Endothelial cell of umbilical vein (primary cell): ENCODE data around the gene ATP10B. TPM values are rescaled to one million over a fixed set of nuclear protein-coding genes. Genes with fewer than 3 reads are reported as not detected.

Source experiments
- BruUV-seq: library from RNA; stranded (reverse); fragments of 400-500 nt; replicated peaks from 2 replicates; lab custom pipeline; 2021; lab: Mats Ljungman, UMichigan
- CTCF ChIA-PET: fragments of 300-600, 350-600 bp; sonication (Branson Sonifier 250); formaldehyde crosslinking; loops from one replicate; lab custom pipeline; 2021; ENCODE audit warnings: antibody characterized with exemption, inconsistent platforms; lab: Charles Lee
- POLR2A ChIA-PET: fragments of 300-600, 350-600 bp; sonication (Branson Sonifier 250); formaldehyde crosslinking; loops from one replicate; lab custom pipeline; 2021; ENCODE audit warnings: antibody characterized with exemption, inconsistent platforms; lab: Charles Lee
- DNase-seq: peaks from one replicate; pipeline ENCODE4 v3.0.0-alpha.2; 2011; ENCODE audit warnings: low read depth, low spot score
- FAIRE-seq: peaks from 2 replicates; lab custom pipeline; 2011; peaks lifted over from hg19 to GRCh38; lab: Jason Lieb, UNC
- H2AFZ ChIP-seq: 2 replicates; pipeline ENCODE4 v1.6.0; 2012; ENCODE audit warnings: low read depth, low read length, control low read depth, inconsistent platforms
- H3K27ac ChIP-seq: 2 replicates; pipeline ENCODE4 v1.5.1; 2011; ENCODE audit warnings: low read depth, mild to moderate bottlenecking, control low read depth, low read length, moderate library complexity; ENCODE audit not compliant: insufficient read depth
- H3K27me3 ChIP-seq, 2 experiments: 2 replicates each; pipeline versions ENCODE4 v1.6.0 to v1.6.1; 2011; ENCODE audit warnings: low read length in 2 of 2, mixed read lengths in 1 of 2; ENCODE audit not compliant: control insufficient read depth in 2 of 2, insufficient read depth in 2 of 2
- H3K36me3 ChIP-seq, 2 experiments: 2 replicates in 1 of 2; 3 replicates in 1 of 2; pipeline ENCODE4 v1.5.1; 2011; ENCODE audit warnings: low read length in 2 of 2, mild to moderate bottlenecking in 1 of 2, moderate library complexity in 1 of 2; ENCODE audit not compliant: control insufficient read depth in 2 of 2, insufficient read depth in 2 of 2; ENCODE audit errors: extremely low read depth in 1 of 2
- H3K4me1 ChIP-seq: 3 replicates; pipeline ENCODE4 v1.5.1; 2011; ENCODE audit warnings: mild to moderate bottlenecking, low read length; ENCODE audit not compliant: control insufficient read depth, insufficient read depth; ENCODE audit errors: extremely low read depth
- H3K4me2 ChIP-seq: 2 replicates; pipeline ENCODE4 v1.6.1; 2011; ENCODE audit warnings: low read length, control low read depth, mixed read lengths; ENCODE audit not compliant: insufficient read depth
- H3K4me3 ChIP-seq, 3 experiments: fragments of 200-600 bp in 1 of 3; sonication (generic), shearing (Covaris generic) in 1 of 3; replicated peaks in 1 of 3; 2 replicates each; pipeline ENCODE4 v1.5.1; 2011 to 2016; ENCODE audit warnings: control low read depth in 3 of 3, low read length in 3 of 3, mild to moderate bottlenecking in 2 of 3, inconsistent platforms in 1 of 3, low read depth in 1 of 3, moderate library complexity in 1 of 3; ENCODE audit not compliant: insufficient read depth in 1 of 3
- H3K79me2 ChIP-seq: 2 replicates; pipeline ENCODE4 v1.6.0; 2012; ENCODE audit warnings: low read length, inconsistent platforms; ENCODE audit not compliant: control insufficient read depth, insufficient read depth
- H3K9ac ChIP-seq: replicated peaks from 2 replicates; pipeline ENCODE3; 2011; ENCODE audit warnings: low read length, control low read depth; ENCODE audit not compliant: insufficient read depth; ENCODE audit errors: extremely low read depth
- H3K9me1 ChIP-seq: replicated peaks from 3 replicates; pipeline ENCODE4 v1.6.0; 2011; ENCODE audit warnings: mild to moderate bottlenecking, low read length; ENCODE audit not compliant: control insufficient read depth, insufficient read depth; ENCODE audit errors: extremely low read depth
- H3K9me3 ChIP-seq: replicated peaks from 2 replicates; pipeline ENCODE4 v1.5.1; 2012; ENCODE audit warnings: low read length, inconsistent platforms; ENCODE audit not compliant: control insufficient read depth, insufficient read depth
- H4K20me1 ChIP-seq: replicated peaks from 2 replicates; pipeline ENCODE3; 2011; ENCODE audit warnings: mild to moderate bottlenecking, low read length; ENCODE audit not compliant: control insufficient read depth, insufficient read depth; ENCODE audit errors: extremely low read depth
- EZH2 ChIP-seq: IDR thresholded peaks from 2 replicates; pipeline ENCODE4 v1.6.1; 2012; ENCODE audit warnings: borderline replicate concordance, low read depth, mild to moderate bottlenecking, moderate library complexity, low read length, inconsistent platforms; ENCODE audit not compliant: severe bottlenecking
- FOS ChIP-seq: IDR thresholded peaks from 2 replicates; pipeline ENCODE4 v1.6.1; 2011; ENCODE audit warnings: mild to moderate bottlenecking, low read length, moderate library complexity, borderline replicate concordance; ENCODE audit not compliant: insufficient read depth
- GATA2 ChIP-seq: IDR thresholded peaks from 2 replicates; pipeline ENCODE4 v1.7.0; 2011; ENCODE audit warnings: low read depth, mild to moderate bottlenecking, moderate library complexity, mixed read lengths, low read length; ENCODE audit not compliant: insufficient read length, insufficient read depth
- JUN ChIP-seq: IDR thresholded peaks from 2 replicates; pipeline ENCODE4 v1.6.1; 2011; ENCODE audit warnings: borderline replicate concordance, low read depth; ENCODE audit not compliant: insufficient read length, insufficient read depth
- MAX ChIP-seq: IDR thresholded peaks from 2 replicates; pipeline ENCODE4 v1.6.1; 2011; ENCODE audit not compliant: insufficient read depth, insufficient read length
- MYC ChIP-seq: IDR thresholded peaks from one replicate; pipeline ENCODE4 v1.6.1; 2011; ENCODE audit warnings: mild to moderate bottlenecking, low read depth, low read length
- POLR2A ChIP-seq: IDR thresholded peaks from 2 replicates; pipeline ENCODE4 v1.6.1; 2012; ENCODE audit warnings: low read depth, mild to moderate bottlenecking, control low read depth, low read length
- POLR2AphosphoS5 ChIP-seq: IDR thresholded peaks from 2 replicates; pipeline ENCODE4 v1.6.1; 2012; ENCODE audit warnings: low read depth, mild to moderate bottlenecking, control low read depth, low read length, moderate library complexity; ENCODE audit not compliant: insufficient read depth
- dilution Hi-C: fragments of 300-500 bp; cut with MboI; formaldehyde crosslinking; loops from one replicate; pipeline ENCODE4 v1.15.0; 2019; ENCODE audit warnings: low sequenced_read_pairs; ENCODE audit not compliant: extremely low pct_ligation_motif_present
- intact Hi-C: fragments of 100-400 bp; cut with micrococcal nuclease; formaldehyde crosslinking; loops from one replicate; pipeline ENCODE4 v1.10.0; 2022
- polyA plus RNA-seq, 4 experiments: library from polyadenylated mRNA; depleted of rRNA in 3 of 4; stranded (reverse) in 3 of 4; unstranded in 1 of 4; fragments of >200 nt; gene quantifications; 2 replicates each; pipeline versions ENCODE4 v1.2.1 to v1.2.3, GENCODE V29; 2011 to 2012; ENCODE audit warnings: missing spikeins in 1 of 4
- total RNA-seq: library from RNA; stranded (reverse); gene quantifications from 2 replicates; pipeline ENCODE4 v1.2.3, GENCODE V29; 2021
- TF ChIP-seq, protein P1 (sequence below), 2 donors: IDR thresholded peaks; 1 replicate in 1 of 2; 2 replicates in 1 of 2; pipeline ENCODE4 v1.5.1; 2011; ENCODE audit warnings: low read length in 2 of 2, mild to moderate bottlenecking in 2 of 2, moderate library complexity in 2 of 2, control low read depth in 1 of 2, inconsistent platforms in 1 of 2, low read depth in 1 of 2; ENCODE audit not compliant: insufficient read depth in 1 of 2; ENCODE audit errors: extremely low read depth in 1 of 2

Gene ATP10B
- total and polyA plus RNA-seq, 2 donors (not counting 3 experiments of a cell fraction or from before 2014, with no cell fraction given) = not detected

DNA sequence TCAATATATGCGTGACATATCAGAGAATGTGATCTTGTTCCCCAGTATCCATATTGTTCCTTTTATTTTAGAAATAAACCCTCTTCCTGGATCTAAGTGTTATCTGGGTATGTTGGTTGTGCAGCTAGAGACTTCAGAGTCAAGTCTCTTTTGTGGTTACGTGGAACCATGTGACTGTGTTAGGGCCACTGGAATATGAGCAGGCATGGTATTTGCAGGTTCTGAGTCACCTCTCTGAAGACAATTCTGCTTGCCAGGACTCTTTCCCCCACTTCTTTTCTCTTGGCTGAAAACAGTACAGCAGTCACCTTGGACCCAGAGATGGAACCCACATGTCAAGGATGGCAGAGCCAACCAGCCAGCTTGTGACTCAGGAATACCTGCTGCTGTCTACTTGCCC, 59.7 kb downstream of the ATP10B start:
- FAIRE-seq (no peak), DNase-seq (no peak)
- POLR2A ChIA-PET = no interaction called here
- H3K4me2 ChIP-seq = no peak overlapping the region
- no peak overlapping the region for H3K9ac ChIP-seq
- no TSS peak for BruUV-seq
- no peak overlapping the region for H2AFZ ChIP-seq
- H3K27me3 ChIP-seq = no peaks in the 10 kb centered on the region
- CTCF ChIA-PET = no interaction called here
- peaks cover 2% of the 10 kb centered on the region for H3K9me3 ChIP-seq
- H3K9me1 ChIP-seq = no peaks in the 10 kb centered on the region
- H3K27ac ChIP-seq = no peak overlapping the region
- dilution Hi-C loops (no loop called here), intact Hi-C loops (no loop called here)
- H3K4me1 ChIP-seq = no peaks in the 10 kb centered on the region
- H4K20me1 ChIP-seq = no peaks in the 10 kb centered on the region
- TF ChIP-seq, protein P1, sequence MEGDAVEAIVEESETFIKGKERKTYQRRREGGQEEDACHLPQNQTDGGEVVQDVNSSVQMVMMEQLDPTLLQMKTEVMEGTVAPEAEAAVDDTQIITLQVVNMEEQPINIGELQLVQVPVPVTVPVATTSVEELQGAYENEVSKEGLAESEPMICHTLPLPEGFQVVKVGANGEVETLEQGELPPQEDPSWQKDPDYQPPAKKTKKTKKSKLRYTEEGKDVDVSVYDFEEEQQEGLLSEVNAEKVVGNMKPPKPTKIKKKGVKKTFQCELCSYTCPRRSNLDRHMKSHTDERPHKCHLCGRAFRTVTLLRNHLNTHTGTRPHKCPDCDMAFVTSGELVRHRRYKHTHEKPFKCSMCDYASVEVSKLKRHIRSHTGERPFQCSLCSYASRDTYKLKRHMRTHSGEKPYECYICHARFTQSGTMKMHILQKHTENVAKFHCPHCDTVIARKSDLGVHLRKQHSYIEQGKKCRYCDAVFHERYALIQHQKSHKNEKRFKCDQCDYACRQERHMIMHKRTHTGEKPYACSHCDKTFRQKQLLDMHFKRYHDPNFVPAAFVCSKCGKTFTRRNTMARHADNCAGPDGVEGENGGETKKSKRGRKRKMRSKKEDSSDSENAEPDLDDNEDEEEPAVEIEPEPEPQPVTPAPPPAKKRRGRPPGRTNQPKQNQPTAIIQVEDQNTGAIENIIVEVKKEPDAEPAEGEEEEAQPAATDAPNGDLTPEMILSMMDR (IDR thresholded peaks at IDR 0.05; ENCODE audit: extremely low read depth in 1 of 2, insufficient read depth in 1 of 2, low read depth in 1 of 2, low read length in 2 of 2) = no peak
- no peak for TF ChIP-seq POLR2A
- TF ChIP-seq FOS = no peak
- no peak for TF ChIP-seq MAX
- no peak for TF ChIP-seq GATA2
- no peak for TF ChIP-seq POLR2AphosphoS5
- TF ChIP-seq JUN = no peak
- TF ChIP-seq EZH2 = no peak
- TF ChIP-seq MYC = no peak
- H3K36me3 ChIP-seq = no peaks in the 10 kb centered on the region
- no peak overlapping the region for H3K4me3 ChIP-seq
- no peaks in the 10 kb centered on the region for H3K79me2 ChIP-seq
